ENCODE results near the gene LCE1C.

The LCE1C gene

DNA sequence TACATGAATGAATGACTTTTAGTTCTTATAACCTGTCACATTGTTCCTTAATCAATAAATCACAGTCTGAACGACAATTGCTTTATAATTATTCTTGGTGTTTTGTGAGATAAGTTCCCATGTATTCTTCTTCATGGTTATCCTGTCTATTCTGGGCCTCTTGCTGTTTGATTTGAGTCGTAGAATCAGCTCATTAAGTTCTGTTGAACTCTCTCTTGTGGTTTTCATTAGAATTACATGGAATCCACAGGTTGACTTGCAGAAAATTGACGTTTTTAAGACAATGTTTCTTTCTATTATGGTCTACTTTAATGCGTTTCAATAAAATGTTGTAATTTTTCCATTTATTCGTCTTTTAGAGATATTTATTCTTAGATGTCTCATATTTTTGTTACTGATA is 16.8 kb upstream of the LCE1C start:
- no peak for DNase-seq (ENCODE audit: low read depth, low spot score)
- no peak overlapping the region for H3K4me3 ChIP-seq (ENCODE audit: low read depth, low read length)
- no peak for TF ChIP-seq CTCF (IDR thresholded peaks at IDR 0.05; ENCODE audit: low read depth, low read length)
- in situ Hi-C loops (cut with HindIII; ENCODE audit: low sequenced_read_pairs) = no loop called here

GRCh38 chr1:152817309-152817708 is 10.9 kb upstream of the LCE1C start:
- in situ Hi-C loops (cut with HindIII; ENCODE audit: low sequenced_read_pairs) = no loop called here
- no peak for TF ChIP-seq CTCF (IDR thresholded peaks at IDR 0.05; ENCODE audit: low read depth, low read length)
- H3K4me3 ChIP-seq (ENCODE audit: low read depth, low read length) = no peak overlapping the region
- no peak for DNase-seq (ENCODE audit: low read depth, low spot score)

DNA sequence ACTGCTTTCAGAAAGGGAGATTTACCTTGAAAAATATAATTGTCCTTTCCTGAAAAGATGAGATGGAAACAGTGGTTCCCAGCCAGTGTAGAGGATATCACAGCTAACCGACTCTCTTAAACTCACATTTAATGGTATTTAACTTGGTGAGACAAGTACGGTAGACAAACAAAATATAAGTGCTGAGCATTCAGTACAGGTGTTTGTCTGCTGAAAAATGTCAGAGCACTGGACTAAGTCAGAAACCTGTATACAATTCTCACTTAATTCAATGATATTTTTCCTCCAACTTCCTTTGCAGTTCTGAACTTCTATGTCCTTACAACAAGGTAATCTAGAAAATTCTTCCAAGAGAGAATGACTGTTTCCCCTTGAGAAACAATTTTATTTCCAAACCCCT is 5.2 kb upstream of the LCE1C start, which contains the start of gene LCE1B:
Gene LCE1B (plus strand): TSS at position 301 of the 400 bp plus-strand sequence. CDS start 476 bp downstream, outside the sequence.
- DNase-seq (ENCODE audit: low read depth, low spot score) = no peak
- TF ChIP-seq CTCF (IDR thresholded peaks at IDR 0.05; ENCODE audit: low read depth, low read length) = no peak
- in situ Hi-C loops (cut with HindIII; ENCODE audit: low sequenced_read_pairs) = no loop called here
- no peak within 1 kb of the TSS for H3K4me3 ChIP-seq (ENCODE audit: low read depth, low read length)

GRCh38 chr1:152811050-152811449 is 4.6 kb upstream of the LCE1C start:
- in situ Hi-C loops (cut with HindIII; ENCODE audit: low sequenced_read_pairs) = no loop called here
- no peak overlapping the region for H3K4me3 ChIP-seq (ENCODE audit: low read depth, low read length)
- no peak for DNase-seq (ENCODE audit: low read depth, low spot score)
- TF ChIP-seq CTCF (IDR thresholded peaks at IDR 0.05; ENCODE audit: low read depth, low read length) = no peak

DNA sequence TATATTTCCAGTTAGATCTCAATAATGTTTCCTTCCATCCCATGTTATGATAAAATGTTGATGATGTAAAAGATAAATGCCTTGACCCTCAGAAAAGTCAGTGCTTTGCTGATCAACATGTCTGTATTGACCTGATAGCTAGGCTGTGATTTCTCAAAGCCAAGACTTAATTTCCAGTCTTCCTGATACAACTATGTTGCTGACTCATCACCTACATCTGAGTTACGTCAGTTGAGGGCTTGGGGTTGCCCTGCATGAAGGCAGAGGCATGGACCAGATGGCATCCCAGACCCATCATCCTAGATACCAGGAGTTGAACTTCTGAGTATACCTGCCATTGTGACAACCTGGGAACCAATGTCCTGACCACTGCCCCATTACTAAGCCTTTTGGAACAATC is 5.1 kb downstream of the LCE1C start:
- in situ Hi-C loops (cut with HindIII; ENCODE audit: low sequenced_read_pairs) = no loop called here
- no peak overlapping the region for H3K4me3 ChIP-seq (ENCODE audit: low read depth, low read length)
- no peak for DNase-seq (ENCODE audit: low read depth, low spot score)
- no peak for TF ChIP-seq CTCF (IDR thresholded peaks at IDR 0.05; ENCODE audit: low read depth, low read length)

DNA sequence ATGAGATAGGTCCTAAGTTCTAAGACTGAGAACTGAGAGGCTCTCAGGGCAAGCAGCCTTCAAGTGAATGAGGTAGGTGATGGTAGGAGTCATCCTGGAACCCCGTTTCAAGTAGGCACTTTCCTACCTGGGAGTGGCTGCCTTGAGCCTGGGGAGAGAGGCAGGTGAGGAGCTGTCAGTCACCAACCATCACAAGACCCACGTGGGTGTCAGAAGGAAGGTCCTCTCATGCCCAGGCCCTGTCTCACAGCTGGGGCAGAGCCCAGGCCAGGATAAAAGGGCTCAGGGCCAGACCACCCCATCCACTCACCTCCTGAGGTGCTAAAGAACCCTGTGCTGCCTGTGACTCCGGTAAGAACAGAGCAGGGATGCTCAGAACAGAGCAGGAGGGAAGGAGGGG is 10.0 kb downstream of the LCE1C start, which contains the start of gene LCE1D:
Gene LCE1D (plus strand): TSS at position 301 of the 400 bp plus-strand sequence. CDS start 1,074 bp downstream, outside the sequence.
- no peak within 1 kb of the TSS for H3K4me3 ChIP-seq (ENCODE audit: low read depth, low read length)
- DNase-seq (ENCODE audit: low read depth, low spot score) = no peak
- TF ChIP-seq CTCF (IDR thresholded peaks at IDR 0.05; ENCODE audit: low read depth, low read length) = no peak
- in situ Hi-C loops (cut with HindIII; ENCODE audit: low sequenced_read_pairs) = no loop called here

GRCh38 chr1:152795686-152796085 is 10.8 kb downstream of the LCE1C start:
- in situ Hi-C loops (cut with HindIII; ENCODE audit: low sequenced_read_pairs) = no loop called here
- DNase-seq (ENCODE audit: low read depth, low spot score) = no peak
- H3K4me3 ChIP-seq (ENCODE audit: low read depth, low read length) = no peak overlapping the region
- TF ChIP-seq CTCF (IDR thresholded peaks at IDR 0.05; ENCODE audit: low read depth, low read length) = no peak

Measured in astrocyte of the spinal cord (primary cell).